GM13977 (cell line): Measurements from ENCODE around the gene STX8.

Experiments
- DNase-seq: peaks from one replicate; pipeline ENCODE4 v3.0.0; 2012; ENCODE audit warnings: low spot score
- in situ Hi-C: fragments of 300-500 bp; cut with MboI; formaldehyde crosslinking; loops from one replicate; pipeline ENCODE4 v1.12.0; 2022; ENCODE audit warnings: low sequenced_read_pairs, low pct_unique_long_range_greater_than_20kb, mixed read lengths, inconsistent platforms; ENCODE audit not compliant: unreplicated experiment
- TF ChIP-seq, protein P1 (sequence below): IDR thresholded peaks from 2 replicates; pipeline ENCODE4 v1.5.1; 2012; ENCODE audit warnings: mild to moderate bottlenecking, control low read depth; ENCODE audit not compliant: insufficient read depth; ENCODE audit errors: extremely low read depth, missing control alignments

The STX8 gene

DNA sequence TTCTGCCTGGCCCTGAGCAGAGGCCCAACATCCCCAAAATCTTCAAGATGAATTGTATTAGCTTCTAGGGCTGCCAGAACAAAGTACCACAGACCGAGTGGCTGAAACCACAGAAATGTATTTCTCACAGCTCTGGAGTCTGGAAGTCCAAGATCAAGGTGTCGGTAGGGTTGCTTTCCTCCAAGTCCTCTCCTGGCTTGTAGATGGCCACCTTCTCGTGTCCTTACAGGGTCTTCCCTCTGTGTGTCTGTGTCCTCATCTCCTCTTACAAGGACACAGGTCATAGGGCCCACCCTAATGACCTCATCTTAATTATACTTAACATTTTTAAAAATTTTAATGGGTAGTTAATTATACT lies 338.6 kb downstream of the STX8 start:
- TF ChIP-seq, protein P1, sequence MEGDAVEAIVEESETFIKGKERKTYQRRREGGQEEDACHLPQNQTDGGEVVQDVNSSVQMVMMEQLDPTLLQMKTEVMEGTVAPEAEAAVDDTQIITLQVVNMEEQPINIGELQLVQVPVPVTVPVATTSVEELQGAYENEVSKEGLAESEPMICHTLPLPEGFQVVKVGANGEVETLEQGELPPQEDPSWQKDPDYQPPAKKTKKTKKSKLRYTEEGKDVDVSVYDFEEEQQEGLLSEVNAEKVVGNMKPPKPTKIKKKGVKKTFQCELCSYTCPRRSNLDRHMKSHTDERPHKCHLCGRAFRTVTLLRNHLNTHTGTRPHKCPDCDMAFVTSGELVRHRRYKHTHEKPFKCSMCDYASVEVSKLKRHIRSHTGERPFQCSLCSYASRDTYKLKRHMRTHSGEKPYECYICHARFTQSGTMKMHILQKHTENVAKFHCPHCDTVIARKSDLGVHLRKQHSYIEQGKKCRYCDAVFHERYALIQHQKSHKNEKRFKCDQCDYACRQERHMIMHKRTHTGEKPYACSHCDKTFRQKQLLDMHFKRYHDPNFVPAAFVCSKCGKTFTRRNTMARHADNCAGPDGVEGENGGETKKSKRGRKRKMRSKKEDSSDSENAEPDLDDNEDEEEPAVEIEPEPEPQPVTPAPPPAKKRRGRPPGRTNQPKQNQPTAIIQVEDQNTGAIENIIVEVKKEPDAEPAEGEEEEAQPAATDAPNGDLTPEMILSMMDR, result no peak
- no peak for DNase-seq
- in situ Hi-C loops, result no loop called here

DNA sequence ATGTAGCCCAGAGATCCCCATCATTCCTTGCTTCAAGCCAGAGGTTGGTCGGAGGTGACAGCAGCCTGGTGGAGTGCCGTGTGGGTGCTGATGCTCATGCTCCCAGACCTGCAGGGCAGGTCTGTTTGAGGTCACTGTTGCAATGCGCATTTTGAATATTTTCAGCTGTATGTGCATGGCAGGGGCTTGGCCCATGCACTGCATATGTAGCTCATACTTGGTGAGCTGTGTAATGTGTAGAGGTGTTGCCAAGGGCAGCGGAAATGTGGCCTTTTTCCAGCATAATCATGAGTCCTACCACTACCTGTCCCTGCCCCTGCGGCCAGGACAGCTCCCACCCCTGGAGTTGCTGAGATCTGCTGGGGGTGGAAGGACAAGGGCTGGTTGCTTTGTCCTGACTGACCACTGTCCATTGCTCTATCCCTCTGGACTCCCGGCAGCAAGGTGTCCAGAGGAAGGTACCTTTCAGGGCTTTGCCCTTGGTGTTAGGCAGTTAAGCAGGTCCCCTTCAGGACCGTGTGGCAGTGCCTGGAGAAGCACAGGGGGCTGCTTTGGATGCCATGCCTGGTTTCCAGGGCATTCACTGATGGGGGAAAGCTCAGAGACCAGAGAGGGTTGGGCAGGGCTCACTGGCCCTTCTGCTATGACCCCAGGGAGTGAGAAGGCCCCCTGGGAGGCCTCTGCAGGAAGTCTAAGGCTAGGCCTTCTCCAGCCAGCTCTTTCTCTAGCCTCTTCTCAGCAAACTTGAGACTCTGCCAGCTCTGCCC lies 339.2 kb downstream of the STX8 start:
- in situ Hi-C loops, result no loop called here
- TF ChIP-seq, protein P1, result no peak
- DNase-seq, result no peak

DNA sequence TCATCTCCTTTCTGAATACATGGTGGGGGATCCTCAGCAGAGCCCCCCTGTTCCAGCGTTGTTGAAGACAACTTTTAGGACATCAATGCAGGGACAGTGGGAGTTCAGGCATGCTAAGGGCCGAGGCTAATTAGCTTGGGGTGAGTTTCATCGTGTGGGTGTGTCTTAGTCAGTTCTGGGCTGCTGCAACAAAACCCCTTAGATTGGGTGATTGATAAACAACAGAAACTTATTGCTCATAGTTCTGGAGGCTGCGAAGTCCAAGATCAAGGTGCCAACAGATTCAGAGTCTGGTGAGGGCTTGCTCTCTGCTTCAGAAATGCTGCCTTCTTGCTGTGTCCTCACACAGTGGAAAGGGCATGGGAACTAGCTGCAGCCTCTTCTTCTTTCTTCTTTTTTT lies 340.3 kb downstream of the STX8 start:
- DNase-seq, result no peak
- in situ Hi-C loops, result no loop called here
- TF ChIP-seq, protein P1, result no peak

DNA sequence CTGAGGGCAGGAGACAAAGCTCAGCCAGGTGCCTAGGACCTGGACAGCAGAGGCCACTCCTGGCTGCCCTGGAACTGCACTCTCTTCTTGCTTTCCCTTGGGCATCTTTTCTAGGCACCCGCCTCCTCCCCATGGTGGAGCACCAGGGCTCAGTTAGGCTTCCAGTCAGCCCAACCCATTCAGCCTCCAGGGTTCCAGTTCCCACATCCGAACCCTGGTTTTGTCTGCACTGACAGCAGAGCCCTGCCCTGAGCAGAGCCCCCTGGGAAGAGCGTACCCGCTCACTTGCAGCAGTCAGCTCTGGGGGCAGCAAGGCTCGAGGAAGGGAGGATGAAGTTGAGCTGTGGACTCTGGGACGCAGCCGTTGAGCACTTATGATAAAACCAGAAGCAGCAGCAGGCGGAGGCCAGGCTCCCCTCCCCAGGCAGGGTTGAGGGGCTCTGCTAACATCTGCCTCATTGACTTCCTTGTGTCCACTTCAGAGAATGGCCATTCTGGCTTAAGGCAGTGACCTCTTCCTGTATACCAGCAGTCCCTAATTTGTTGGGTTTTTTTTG lies 341.2 kb downstream of the STX8 start:
- no peak for DNase-seq
- TF ChIP-seq, protein P1, result no peak
- in situ Hi-C loops, result no loop called here

DNA sequence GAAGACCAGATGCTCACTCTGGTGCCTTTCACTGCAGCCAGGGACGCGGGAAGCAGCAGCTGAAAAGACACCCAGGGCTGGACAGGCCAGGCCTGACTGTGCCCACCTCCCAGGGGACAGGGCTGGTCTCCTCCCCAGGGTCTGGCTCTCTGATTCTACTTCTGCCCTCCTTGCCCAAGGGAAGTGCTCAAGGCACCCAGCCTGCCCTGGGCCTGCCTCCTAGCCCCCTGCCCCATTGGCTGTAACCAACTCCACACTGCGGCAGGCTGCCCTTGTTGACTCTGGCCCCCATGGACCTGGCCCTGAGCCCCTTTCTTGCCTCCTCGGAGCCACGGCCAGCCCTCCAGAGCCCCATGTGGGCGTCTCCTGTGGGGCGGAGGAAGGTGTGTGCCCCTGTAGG lies 341.9 kb downstream of the STX8 start:
- in situ Hi-C loops, result no loop called here
- DNase-seq, result no peak
- TF ChIP-seq, protein P1, result no peak

DNA sequence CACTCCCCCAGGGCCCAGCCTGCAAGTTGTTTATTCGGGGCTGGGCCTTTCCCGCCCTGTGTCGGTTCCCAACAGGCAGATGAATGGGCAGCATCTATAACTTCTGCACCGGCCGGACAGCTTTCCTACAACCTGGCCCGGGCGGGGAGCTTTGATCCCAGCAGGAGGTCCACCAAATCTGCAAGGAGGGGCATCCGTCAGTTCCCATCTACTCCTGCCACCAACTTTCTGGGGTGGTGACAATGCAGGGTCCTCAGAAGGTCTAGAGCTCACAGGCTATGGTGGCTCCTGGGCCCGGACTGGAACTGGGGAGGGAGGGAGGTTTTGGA lies 342.4 kb downstream of the STX8 start:
- DNase-seq, result no peak
- TF ChIP-seq, protein P1, result no peak
- in situ Hi-C loops, result no loop called here
